Endothelial cell (in vitro differentiated cells): ENCODE results near the gene RRP1B. TPM values are rescaled to one million over a fixed set of nuclear protein-coding genes. Genes with fewer than 3 reads are reported as not detected.

ENCODE experiments used
- DNase-seq: peaks from one replicate; pipeline ENCODE4 v3.0.0; 2021; ENCODE audit warnings: low spot score
- H3K27ac Mint-ChIP-seq: one replicate; pipeline ENCODE4 v1.8.0; 2021; ENCODE audit warnings: mixed read lengths, inconsistent platforms; ENCODE audit not compliant: unreplicated experiment
- H3K27me3 Mint-ChIP-seq: one replicate; pipeline ENCODE4 v1.8.0; 2021; ENCODE audit warnings: mild to moderate bottlenecking, moderate library complexity, mixed read lengths, inconsistent platforms; ENCODE audit not compliant: unreplicated experiment
- H3K36me3 Mint-ChIP-seq: one replicate; pipeline ENCODE4 v1.8.0; 2021; ENCODE audit warnings: mild to moderate bottlenecking, low read depth, mixed read lengths, inconsistent platforms; ENCODE audit not compliant: unreplicated experiment
- H3K4me1 Mint-ChIP-seq: one replicate; pipeline ENCODE4 v1.8.0; 2021; ENCODE audit warnings: mild to moderate bottlenecking, mixed read lengths, inconsistent platforms; ENCODE audit not compliant: unreplicated experiment
- H3K4me3 Mint-ChIP-seq: one replicate; pipeline ENCODE4 v1.8.0; 2021; ENCODE audit warnings: mild to moderate bottlenecking, mixed read lengths, inconsistent platforms; ENCODE audit not compliant: unreplicated experiment
- H3K9me3 Mint-ChIP-seq: one replicate; pipeline ENCODE4 v1.8.0; 2021; ENCODE audit warnings: mixed read lengths, inconsistent platforms; ENCODE audit not compliant: unreplicated experiment
- total RNA-seq: library from RNA; stranded (reverse); fragmentation: NEBNext Ultra II Directional; extraction: Animal tissue kit (Norgen Biotek cat#: 25700); gene quantifications from one replicate; pipeline ENCODE4 v1.2.1, GENCODE V29; 2021; ENCODE audit not compliant: unreplicated experiment
- TF ChIP-seq, protein P1 (sequence below): fragments of 200-600 bp; sonication (generic); IDR thresholded peaks from one replicate; pipeline ENCODE4 v1.5.0; 2021; ENCODE audit warnings: antibody characterized with exemption; ENCODE audit not compliant: unreplicated experiment

Gene RRP1B
- total RNA-seq, 1 donor from 2014 or later = 33.8 TPM

DNA sequence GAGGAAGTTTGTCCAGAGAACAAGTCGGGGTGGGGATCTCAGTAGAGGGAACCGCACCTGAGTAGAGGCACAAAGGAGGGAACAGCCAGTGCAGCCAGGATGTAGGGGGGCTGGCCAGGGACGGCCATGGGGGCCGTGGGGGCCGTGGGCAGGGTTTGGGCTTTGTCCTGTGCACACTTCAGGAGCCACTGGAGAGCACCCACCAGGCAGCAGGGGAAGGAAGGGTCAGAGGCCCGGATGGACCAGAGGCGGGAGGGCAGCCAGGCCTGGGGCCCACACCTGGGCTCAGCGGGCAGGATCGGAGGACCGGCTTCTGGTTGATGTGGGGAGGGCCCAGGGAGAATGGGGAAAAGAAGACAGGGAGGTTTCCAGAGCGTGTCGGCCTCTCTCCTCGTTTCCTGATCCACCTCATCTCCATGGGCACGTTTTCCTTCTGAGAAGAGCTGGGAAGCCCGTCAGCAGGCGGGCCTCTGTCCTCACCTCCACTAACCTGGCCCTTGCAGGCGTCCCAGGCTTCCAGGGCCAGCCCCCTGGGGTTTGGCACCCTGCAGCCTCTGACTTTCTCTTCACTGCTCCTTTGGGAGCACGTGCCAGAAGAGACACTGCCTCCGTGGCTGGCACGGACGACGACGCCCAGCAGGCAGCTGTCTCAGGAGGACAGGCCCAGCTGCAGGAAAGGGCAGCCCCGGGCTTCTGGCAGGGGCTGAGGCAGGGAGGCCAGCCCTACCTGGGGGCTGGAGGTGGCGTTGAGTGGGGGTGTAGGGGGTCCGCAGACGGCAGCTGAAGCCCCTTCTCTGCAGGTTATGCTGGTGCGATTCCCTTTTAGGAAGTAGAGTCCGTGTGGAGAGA lies 42.8 kb downstream of the RRP1B start:
- H3K27ac Mint-ChIP-seq = no peak overlapping the region
- no peaks in the 10 kb centered on the region for H3K9me3 Mint-ChIP-seq
- no peak overlapping the region for H3K4me3 Mint-ChIP-seq
- DNase-seq = no peak
- no peaks in the 10 kb centered on the region for H3K36me3 Mint-ChIP-seq
- peaks cover 8% of the 10 kb centered on the region for H3K4me1 Mint-ChIP-seq
- H3K27me3 Mint-ChIP-seq = peaks cover 3% of the 10 kb centered on the region
- TF ChIP-seq, protein P1, sequence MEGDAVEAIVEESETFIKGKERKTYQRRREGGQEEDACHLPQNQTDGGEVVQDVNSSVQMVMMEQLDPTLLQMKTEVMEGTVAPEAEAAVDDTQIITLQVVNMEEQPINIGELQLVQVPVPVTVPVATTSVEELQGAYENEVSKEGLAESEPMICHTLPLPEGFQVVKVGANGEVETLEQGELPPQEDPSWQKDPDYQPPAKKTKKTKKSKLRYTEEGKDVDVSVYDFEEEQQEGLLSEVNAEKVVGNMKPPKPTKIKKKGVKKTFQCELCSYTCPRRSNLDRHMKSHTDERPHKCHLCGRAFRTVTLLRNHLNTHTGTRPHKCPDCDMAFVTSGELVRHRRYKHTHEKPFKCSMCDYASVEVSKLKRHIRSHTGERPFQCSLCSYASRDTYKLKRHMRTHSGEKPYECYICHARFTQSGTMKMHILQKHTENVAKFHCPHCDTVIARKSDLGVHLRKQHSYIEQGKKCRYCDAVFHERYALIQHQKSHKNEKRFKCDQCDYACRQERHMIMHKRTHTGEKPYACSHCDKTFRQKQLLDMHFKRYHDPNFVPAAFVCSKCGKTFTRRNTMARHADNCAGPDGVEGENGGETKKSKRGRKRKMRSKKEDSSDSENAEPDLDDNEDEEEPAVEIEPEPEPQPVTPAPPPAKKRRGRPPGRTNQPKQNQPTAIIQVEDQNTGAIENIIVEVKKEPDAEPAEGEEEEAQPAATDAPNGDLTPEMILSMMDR = no peak

DNA sequence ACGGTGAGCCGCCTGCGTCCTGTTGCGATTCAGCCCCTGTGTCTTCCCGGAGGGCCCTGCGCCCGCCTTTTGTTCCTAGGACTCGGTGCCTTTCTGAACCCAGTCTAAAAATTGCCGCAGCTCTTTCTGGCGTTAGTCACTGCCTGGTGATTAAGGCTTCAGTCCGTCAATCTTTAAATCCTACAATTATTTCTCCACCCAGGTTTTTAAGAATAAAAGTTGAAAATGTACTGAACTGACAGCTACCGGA lies 43.4 kb downstream of the RRP1B start:
- H3K4me1 Mint-ChIP-seq = peaks cover 8% of the 10 kb centered on the region
- DNase-seq = no peak

DNA sequence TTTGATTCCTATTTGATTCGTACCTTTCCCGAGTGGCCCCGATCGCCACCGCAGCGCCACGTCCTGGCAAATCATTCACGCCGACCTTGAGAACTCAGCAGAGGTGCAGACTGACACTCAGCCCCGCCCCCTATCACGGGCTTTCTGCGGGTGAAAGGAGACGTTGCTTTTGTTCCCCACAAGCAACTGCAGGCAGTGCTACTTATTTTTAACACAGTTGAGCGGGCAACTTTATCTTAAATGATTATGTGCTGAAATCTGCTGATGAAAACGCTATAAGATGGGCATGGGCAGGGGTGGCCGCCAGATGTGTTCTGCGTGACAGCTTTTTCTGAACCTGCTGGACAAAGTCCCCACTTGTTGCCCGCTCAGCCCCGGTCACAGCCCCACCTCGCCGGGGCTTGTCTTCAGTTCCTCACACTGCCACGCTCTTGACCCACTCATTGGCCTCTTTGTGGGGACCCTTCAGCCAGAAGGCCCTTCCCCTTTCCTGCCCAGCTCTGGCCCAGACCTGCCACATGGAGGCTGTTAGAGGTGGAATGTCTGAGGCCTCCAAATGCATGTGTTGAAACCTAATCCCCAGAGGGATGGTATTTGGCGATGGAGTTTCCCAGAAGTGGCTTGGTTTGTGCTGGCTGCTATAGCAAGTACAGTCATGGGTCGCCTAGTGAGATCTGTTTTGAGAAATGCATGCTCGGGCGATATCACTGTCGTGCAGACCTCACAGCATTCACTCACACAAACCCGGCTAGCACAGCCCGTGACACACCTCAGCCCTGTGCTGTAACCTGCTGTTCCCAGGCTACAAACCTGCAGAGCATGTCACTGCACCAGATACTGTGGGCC lies 43.9 kb downstream of the RRP1B start:
- TF ChIP-seq, protein P1 = no peak
- no peak for DNase-seq
- Mint-ChIP-seq H3K27me3 (peaks cover 2% of the 10 kb centered on the region), H3K4me3 (no peak overlapping the region), H3K27ac (no peak overlapping the region), H3K36me3 (no peaks in the 10 kb centered on the region), H3K4me1 (peaks cover 8% of the 10 kb centered on the region), H3K9me3 (no peaks in the 10 kb centered on the region)

More for the DNA sequence above, 43.4 kb downstream of the RRP1B start:
- Mint-ChIP-seq H3K9me3 (no peaks in the 10 kb centered on the region), H3K36me3 (no peaks in the 10 kb centered on the region), H3K27me3 (peaks cover 3% of the 10 kb centered on the region), H3K27ac (no peak overlapping the region), H3K4me3 (no peak overlapping the region)
- TF ChIP-seq, protein P1 = no peak

DNA sequence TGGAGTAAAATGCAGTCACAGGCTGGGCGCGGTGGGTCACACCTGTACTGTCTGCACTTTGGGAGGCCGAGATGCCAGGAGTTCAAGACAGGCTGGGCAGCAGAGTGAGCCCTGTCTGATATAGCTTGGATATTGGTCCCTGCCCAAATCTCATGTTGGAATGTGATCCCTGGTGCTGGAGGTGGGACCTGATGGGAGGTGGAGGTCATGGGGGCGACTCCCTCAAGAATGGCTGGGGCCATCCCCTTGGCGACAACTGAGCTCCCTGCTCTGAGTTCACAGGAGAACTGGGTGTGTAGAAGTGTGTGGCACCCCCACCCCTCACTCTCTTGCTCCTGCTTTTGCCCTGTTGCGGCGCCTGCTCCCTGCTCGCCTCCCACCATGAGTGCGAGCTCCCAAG lies 48.1 kb downstream of the RRP1B start:
- TF ChIP-seq, protein P1 = no peak
- H3K36me3 Mint-ChIP-seq = no peaks in the 10 kb centered on the region

More for the DNA sequence above, 48.1 kb downstream of the RRP1B start:
- Mint-ChIP-seq H3K4me3 (no peak overlapping the region), H3K27ac (no peak overlapping the region), H3K9me3 (no peaks in the 10 kb centered on the region), H3K27me3 (peaks cover 3% of the 10 kb centered on the region), H3K4me1 (peaks cover 8% of the 10 kb centered on the region)
- no peak for DNase-seq
